Stimulated activated CD8-positive, alpha-beta memory T cell treated with anti-CD3 and anti-CD28 coated beads, Interleukin-15, amount 100 ng/mL, for 48 hours (primary cell): ENCODE results near the gene YWHAG.
"Not testable (repeated sequence)": the region's sequence is repeated elsewhere in the genome, so short reads cannot be mapped to it uniquely, and the experiment has no call there.

ENCODE experiments used
- DNase-seq, 2 donors: peaks; one replicate each; pipeline ENCODE4 v3.0.0-alpha.2; 2020; ENCODE audit warnings: low read depth in 2 of 2

YWHAG gene

GRCh38 chr7:76347710-76348109, 11.1 kb downstream of the YWHAG start:
- DNase-seq: no peak

- DNase-seq: no peak
These were observed 12.0 kb downstream of the YWHAG start for GRCh38 chr7:76346778-76347177.

GRCh38 chr7:76346097-76346496, 12.7 kb downstream of the YWHAG start:
- DNase-seq: no peak

- no peak for DNase-seq
These were observed 14.9 kb downstream of the YWHAG start for GRCh38 chr7:76343931-76344321.

- no peak for DNase-seq
These were observed 15.4 kb downstream of the YWHAG start for GRCh38 chr7:76343294-76343930.

GRCh38 chr7:76342222-76342621, 16.6 kb downstream of the YWHAG start:
- DNase-seq: no peak

GRCh38 chr7:76340617-76341131, 18.1 kb downstream of the YWHAG start:
- DNase-seq: no peak

GRCh38 chr7:76338298-76339084, 20.3 kb downstream of the YWHAG start:
- no peak for DNase-seq

GRCh38 chr7:76337147-76337546, 21.6 kb downstream of the YWHAG start:
- DNase-seq: no peak

- no peak for DNase-seq
These were observed 22.7 kb downstream of the YWHAG start for GRCh38 chr7:76336094-76336493.

- not testable (repeated sequence) for DNase-seq
These were observed 23.4 kb downstream of the YWHAG start for GRCh38 chr7:76335417-76335816.

- no peak for DNase-seq
These were observed 24.3 kb downstream of the YWHAG start for GRCh38 chr7:76334320-76334967.

GRCh38 chr7:76333511-76334101, 25.2 kb downstream of the YWHAG start:
- no peak for DNase-seq

- DNase-seq: no peak
These were observed 26.7 kb downstream of the YWHAG start for GRCh38 chr7:76332078-76332477.

- no peak for DNase-seq
These were observed 28.1 kb downstream of the YWHAG start for GRCh38 chr7:76330673-76331072.

GRCh38 chr7:76330261-76330660, 28.5 kb downstream of the YWHAG start:
- DNase-seq: no peak

GRCh38 chr7:76329479-76329878, 29.3 kb downstream of the YWHAG start:
- no peak for DNase-seq

GRCh38 chr7:76328389-76328788, 30.4 kb downstream of the YWHAG start:
- DNase-seq: no peak

- DNase-seq: no peak
These were observed 31.2 kb downstream of the YWHAG start for GRCh38 chr7:76327610-76328009.

- no peak for DNase-seq
These were observed 32.1 kb downstream of the YWHAG start for GRCh38 chr7:76326646-76327233.

- no peak for DNase-seq
These were observed 33.0 kb downstream of the YWHAG start for GRCh38 chr7:76325811-76326210.

- no peak for DNase-seq
These were observed 33.7 kb downstream of the YWHAG start for GRCh38 chr7:76325092-76325491.
